ENCODE results near the gene SSBP3.

GRCh38 chr1:54416435-54416834 is 10.2 kb upstream of the SSBP3 start:
- TF ChIP-seq CTCF (IDR thresholded peaks at IDR 0.05) (no peak), POLR2A (IDR thresholded peaks at IDR 0.05) (no peak)
